HPDE6-E6E7 (cell line): Measurements from ENCODE around the gene TNFRSF9.

Source experiments
- DNase-seq: peaks from one replicate; pipeline ENCODE4 v3.0.0; 2011; ENCODE audit warnings: missing footprints; ENCODE audit errors: extremely low spot score

Gene TNFRSF9

DNA sequence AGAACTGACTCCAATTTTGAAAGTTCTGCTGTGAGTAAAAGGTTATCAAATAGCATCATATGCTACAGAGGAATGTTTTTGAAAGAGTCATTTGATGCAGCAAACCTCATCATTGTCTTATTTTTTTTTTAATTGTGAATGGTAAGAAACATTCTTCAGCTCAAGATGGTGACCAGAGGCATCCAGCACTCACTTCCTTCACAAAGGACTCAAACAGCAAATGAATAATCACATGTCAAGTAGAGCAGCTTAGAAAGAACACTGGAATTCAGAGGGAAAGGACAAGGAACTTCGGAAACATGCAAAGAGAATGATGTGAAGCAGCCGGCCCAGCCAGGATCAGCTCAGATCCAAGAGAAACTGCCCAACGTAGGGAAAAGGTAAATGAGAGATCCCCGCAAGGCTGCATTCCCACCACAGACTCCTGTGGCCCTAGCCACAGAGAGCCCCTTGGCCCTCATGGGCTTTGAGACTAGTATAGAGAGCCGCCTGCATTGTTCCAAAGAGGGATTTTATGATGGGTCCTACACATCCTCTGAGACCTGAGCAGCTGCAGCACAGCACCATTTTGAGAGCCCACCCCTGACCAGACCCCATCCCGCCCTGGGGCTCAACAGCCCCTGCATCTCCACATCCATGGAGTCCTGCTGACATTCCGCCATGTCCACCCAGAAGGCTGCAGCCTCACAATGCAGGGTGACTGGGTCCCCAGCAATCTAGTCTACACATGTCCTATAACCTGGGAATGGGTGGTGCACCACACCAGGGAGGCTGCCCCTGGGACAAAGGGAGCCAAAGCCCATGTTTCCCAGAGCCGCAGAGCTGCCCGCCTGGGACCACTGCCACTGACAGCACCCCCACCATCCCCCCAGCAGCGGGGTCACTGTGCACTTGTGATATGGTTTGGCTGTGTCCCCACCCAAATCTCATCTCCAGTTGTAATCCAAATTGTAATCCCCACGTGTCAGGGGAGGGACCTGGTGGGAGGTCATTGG is 66.5 kb downstream of the TNFRSF9 start:
- no peak for DNase-seq

DNA sequence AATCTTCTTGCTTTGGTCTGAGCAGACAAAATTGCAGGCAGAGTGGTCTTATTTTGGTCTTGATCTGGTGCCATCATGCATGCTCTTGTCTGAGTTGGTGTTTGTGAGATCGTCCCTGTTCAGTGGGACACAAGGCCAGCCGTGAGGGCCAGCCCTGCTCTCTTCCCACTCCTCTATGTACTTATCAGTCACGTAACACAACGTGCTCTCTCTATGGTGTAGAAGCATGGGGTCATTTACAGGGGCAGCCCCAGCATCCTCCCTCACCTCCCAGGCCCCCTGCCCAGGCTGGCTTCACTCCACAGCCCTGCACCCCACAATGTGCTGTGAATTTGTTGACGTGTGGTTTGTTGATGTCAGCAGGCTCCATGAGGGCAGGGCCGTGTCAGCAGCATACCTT is 69.5 kb downstream of the TNFRSF9 start:
- no peak for DNase-seq

DNA sequence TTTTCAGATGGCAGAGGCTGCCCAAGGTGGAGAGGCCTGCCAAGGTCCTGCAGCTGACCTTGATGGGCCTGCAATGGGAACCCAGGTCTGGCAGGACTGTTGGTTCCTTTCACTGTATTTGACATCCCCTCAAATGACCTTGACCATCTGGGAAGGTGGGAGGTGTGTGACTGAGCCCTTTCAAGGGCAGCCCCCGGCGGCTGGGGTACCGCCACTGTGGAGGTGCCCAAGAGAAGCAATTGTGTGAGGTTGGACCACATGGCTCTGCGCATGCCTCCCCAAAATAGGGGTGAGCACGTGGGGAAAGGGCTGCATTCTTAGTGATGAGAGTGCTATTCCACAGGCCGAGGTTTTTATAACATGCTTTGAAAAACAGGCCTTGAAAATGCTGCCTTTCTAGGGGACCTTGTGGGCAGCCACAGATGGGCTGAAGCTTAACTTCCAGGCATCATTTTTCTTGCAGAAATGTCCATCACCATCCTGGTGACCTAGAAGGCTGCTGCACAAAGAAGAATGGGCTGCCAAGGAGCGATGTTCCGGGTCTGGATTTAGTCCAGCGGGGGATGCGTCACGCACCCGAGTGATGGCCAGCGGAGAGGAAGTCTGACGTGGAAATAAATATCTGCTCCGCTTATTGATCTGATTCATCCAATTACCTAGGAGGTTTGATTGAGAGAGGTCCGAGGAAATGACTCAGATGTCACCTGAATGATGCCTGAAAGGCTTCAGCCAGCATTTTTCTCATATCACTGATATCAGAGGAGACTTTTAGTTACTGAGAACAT is 71.3 kb downstream of the TNFRSF9 start:
- no peak for DNase-seq

DNA sequence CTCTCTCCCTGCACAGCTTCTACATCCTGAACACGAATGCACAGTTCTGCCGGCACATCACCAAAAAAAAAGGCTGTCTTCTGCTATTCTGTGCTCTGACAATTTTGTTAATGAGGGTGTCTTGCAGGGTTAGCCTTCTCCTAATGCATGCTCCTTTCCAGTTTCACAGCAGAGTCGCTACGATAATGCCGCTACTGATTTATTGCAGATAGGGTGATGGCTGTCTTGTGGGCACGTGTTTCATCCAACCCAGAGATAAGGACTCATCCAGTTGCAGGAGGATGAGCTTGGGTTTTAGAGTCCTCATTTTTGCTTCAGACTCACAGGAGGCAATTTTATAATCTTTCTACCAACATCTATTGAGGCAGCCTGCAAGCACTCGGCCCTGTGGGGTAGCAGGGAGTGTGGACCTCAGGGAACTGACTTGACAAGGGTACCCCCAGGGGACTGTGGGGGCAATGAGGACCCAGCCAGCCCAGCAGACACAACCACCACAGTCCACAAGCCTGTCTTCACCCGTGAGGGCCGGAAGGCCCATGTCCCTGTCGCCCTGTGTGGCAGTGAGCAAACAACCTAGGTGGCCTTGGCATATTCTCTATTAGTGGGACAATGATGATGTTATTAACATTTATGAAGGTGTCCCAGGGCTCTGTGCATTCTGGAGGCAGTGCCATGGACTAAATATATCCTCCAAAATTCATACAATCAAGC is 72.4 kb downstream of the TNFRSF9 start:
- no peak for DNase-seq

DNA sequence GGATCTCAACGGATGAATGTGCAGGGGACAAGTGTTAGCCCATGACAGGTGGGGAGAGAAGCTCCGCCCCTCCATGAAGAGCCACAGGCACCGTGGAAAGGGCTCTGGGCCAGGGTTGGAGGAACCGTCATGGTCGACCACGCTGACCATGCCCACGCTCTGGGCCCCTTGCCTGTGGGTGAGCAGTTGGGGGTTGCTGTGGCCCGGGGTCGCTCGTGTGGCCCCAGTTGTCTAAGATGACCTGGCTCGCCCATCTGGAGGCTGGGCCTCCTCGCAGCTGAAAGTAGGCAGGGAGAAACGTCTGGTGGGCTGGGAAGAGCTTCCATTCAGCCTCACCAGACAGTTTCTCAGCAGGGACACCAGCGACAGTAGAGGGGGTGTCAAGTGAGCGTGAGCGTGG is 74.7 kb downstream of the TNFRSF9 start:
- no peak for DNase-seq
